22Rv1 (cell line): ENCODE results near the gene ZC4H2.

Source experiments
- CTCF ChIP-seq: fragments of 450-650 bp; IDR thresholded peaks from 2 replicates; pipeline ENCODE4 v1.5.1; 2017; ENCODE audit warnings: mild to moderate bottlenecking
- ZFX ChIP-seq: fragments of 450-650 bp; IDR thresholded peaks from 2 replicates; pipeline ENCODE4 v1.6.1; 2017; ENCODE audit warnings: antibody characterized with exemption, borderline replicate concordance

- no peak for TF ChIP-seq CTCF
- TF ChIP-seq ZFX: no peak
Measured at GRCh38 chrX:64867217-64867616, 109.0 kb downstream of the ZC4H2 start.
